Upper lobe of left lung (tissue), 6 donors: ENCODE results near the gene TFEC. TPM values are rescaled to one million over a fixed set of nuclear protein-coding genes. Genes with fewer than 3 reads are reported as not detected.
A peak's percentile ranks its signal among the peaks of the same experiment; 100 is the strongest.

Experiments
- ATAC-seq, 2 donors: fragments of 200-7000 bp; cut with Tn5 transposase; one replicate each; pipeline ENCODE4 v1.9.1; 2022; ENCODE audit warnings: mild to moderate bottlenecking in 2 of 2, moderate library complexity in 2 of 2; ENCODE audit not compliant: low FRiP score in 2 of 2
- DNase-seq, 2 donors: peaks; one replicate each; pipeline ENCODE4 v3.0.0-alpha.2; 2019 to 2020
- H3K27ac ChIP-seq, 4 donors: fragments of 200-600 bp; sonication (generic); one replicate each; pipeline ENCODE4 v1.5.1; 2016 to 2019
- H3K27me3 ChIP-seq, 4 donors: fragments of 200-600 bp; sonication (generic); one replicate each; pipeline ENCODE4 v1.5.1; 2017 to 2019
- H3K36me3 ChIP-seq, 4 donors: fragments of 200-600 bp; sonication (generic); one replicate each; pipeline ENCODE4 v1.5.1; 2016 to 2019
- H3K4me1 ChIP-seq, 4 donors: fragments of 200-600 bp; sonication (generic); one replicate each; pipeline ENCODE4 v1.5.1; 2018 to 2019
- H3K4me3 ChIP-seq, 4 donors: fragments of 200-600 bp; sonication (generic); one replicate each; pipeline ENCODE4 v1.5.1; 2017 to 2019; ENCODE audit warnings: mild to moderate bottlenecking in 2 of 4, moderate library complexity in 1 of 4
- H3K9me3 ChIP-seq, 4 donors: fragments of 200-600 bp; sonication (generic); one replicate each; pipeline ENCODE4 v1.5.1; 2018 to 2019
- EP300 ChIP-seq, 4 donors: sonication (generic); formaldehyde crosslinking; IDR thresholded peaks; one replicate each; pipeline ENCODE4 v1.5.1; 2017; ENCODE audit warnings: antibody characterized with exemption in 4 of 4, control low read depth in 2 of 4
- POLR2A ChIP-seq, 4 donors: fragments of 450-650 bp; IDR thresholded peaks; one replicate each; pipeline ENCODE4 v1.5.1; 2016 to 2017; ENCODE audit warnings: antibody characterized with exemption in 4 of 4, mild to moderate bottlenecking in 2 of 4
- POLR2AphosphoS5 ChIP-seq, 2 donors: sonication (generic); formaldehyde crosslinking; IDR thresholded peaks; one replicate each; pipeline ENCODE4 v1.5.1; 2017; ENCODE audit warnings: antibody characterized with exemption in 2 of 2
- WGBS, 2 donors: methylation state at CpG; one replicate each; pipeline ENCODE4 v1.1.5; 2017 to 2018; 5-methylcytosine and 5-hydroxymethylcytosine counted together
- total RNA-seq, 6 donors: library from RNA; depleted of rRNA in 4 of 6; stranded (reverse); fragments of >200 nt in 4 of 6; gene quantifications; one replicate each; pipeline versions ENCODE4 v1.1.0 to v1.2.1, GENCODE V29; 2016 to 2021
- TF ChIP-seq, protein P1 (sequence below), 6 experiments: fragments of 450-650 bp in 4 of 6; fragments of 200-600 bp in 2 of 6; sonication (generic) in 2 of 6; IDR thresholded peaks; one replicate each; pipeline ENCODE4 v1.5.1; 2016 to 2019; ENCODE audit warnings: antibody characterized with exemption in 6 of 6
- donor health status: DM: no; HTN: no; CAD: no; lungs with moderate emphysema.
- donor health status: DM: no; HTN: yes; CAD: no; lungs with severe emphysema.

TFEC gene
- total RNA-seq, 6 donors from 2014 or later: 15.4 to 29.4 (median 21.6) TPM

DNA sequence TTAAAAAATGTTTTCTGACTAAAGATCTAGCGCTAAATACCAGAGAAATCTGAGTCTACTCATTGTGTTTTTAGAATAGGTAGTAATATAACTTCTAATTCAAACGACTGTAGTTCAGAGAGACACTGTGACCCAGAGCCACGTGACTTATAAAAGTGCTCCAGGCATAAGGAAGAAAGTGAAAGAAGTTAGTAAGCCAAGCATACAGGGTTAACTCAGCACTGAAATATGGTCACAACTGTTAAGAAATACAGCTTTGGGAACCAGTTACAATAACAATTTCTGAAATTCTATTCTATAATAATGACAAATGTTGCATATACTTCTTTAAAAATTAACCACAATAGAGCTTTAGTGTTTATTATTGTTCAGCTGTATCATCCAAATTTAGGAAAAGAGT, 119.1 kb downstream of the TFEC start:
- Histone ChIP-seq H3K36me3 (no peaks in the 10 kb centered on the region), H3K4me3 (no peak overlapping the region), H3K4me1 (peaks cover 0 to 6% (median 4%) of the 10 kb centered on the region in 4 donors), H3K27ac (no peak overlapping the region), H3K9me3 (no peaks in the 10 kb centered on the region), H3K27me3 (no peaks in the 10 kb centered on the region)
- no peak for TF ChIP-seq POLR2AphosphoS5 (IDR thresholded peaks at IDR 0.05)
- TF ChIP-seq EP300 (IDR thresholded peaks at IDR 0.05): no peak
- no peak for TF ChIP-seq POLR2A (IDR thresholded peaks at IDR 0.05)
- TF ChIP-seq, protein P1, sequence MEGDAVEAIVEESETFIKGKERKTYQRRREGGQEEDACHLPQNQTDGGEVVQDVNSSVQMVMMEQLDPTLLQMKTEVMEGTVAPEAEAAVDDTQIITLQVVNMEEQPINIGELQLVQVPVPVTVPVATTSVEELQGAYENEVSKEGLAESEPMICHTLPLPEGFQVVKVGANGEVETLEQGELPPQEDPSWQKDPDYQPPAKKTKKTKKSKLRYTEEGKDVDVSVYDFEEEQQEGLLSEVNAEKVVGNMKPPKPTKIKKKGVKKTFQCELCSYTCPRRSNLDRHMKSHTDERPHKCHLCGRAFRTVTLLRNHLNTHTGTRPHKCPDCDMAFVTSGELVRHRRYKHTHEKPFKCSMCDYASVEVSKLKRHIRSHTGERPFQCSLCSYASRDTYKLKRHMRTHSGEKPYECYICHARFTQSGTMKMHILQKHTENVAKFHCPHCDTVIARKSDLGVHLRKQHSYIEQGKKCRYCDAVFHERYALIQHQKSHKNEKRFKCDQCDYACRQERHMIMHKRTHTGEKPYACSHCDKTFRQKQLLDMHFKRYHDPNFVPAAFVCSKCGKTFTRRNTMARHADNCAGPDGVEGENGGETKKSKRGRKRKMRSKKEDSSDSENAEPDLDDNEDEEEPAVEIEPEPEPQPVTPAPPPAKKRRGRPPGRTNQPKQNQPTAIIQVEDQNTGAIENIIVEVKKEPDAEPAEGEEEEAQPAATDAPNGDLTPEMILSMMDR (IDR thresholded peaks at IDR 0.05): no peak
- no peak for DNase-seq
- ATAC-seq: no peak
- 61 to 65% methylated on average over 3 of the region's 3 CpGs for WGBS, 2 donors

DNA sequence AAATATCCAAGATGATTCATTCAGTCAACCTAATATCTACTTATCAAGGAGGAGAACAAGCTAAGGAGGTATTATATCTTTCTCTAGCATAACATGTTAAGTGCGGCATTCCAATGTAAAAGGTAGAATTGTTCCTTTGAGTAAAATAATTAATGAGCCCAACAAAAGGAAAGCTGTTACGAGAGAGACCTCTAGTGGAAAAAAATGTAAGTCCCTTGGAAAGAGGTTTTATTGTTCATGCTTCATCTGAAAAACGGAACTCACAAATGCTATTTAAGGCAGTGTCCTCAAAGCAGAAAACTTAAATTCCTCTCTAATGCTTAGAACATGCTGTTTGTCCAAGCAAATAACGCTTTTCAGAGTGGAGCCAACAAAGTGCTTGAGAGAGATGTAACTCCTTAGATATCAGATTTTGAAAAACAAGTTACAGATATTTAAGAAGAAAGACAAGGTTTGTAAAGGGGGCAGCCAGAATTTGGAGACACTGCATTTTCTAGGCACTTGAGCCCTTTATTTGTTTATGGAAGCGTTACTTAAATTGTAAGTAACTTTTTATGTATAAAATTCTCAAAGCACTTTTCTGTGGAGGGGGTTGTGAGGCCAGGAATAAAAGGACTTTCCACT, 119.9 kb downstream of the TFEC start:
- Histone ChIP-seq H3K27me3 (no peaks in the 10 kb centered on the region), H3K9me3 (no peaks in the 10 kb centered on the region), H3K27ac (no peak overlapping the region), H3K4me3 (no peak overlapping the region), H3K4me1 (peaks cover 0 to 6% (median 4%) of the 10 kb centered on the region in 4 donors), H3K36me3 (no peaks in the 10 kb centered on the region)
- TF ChIP-seq POLR2AphosphoS5 (IDR thresholded peaks at IDR 0.05) (no peak), POLR2A (IDR thresholded peaks at IDR 0.05) (no peak), EP300 (IDR thresholded peaks at IDR 0.05) (no peak)
- TF ChIP-seq, protein P1 (IDR thresholded peaks at IDR 0.05): peak in 4 of 6 experiments; percentile 28 to 51 (median 42)
- 1 to 5% methylated on average over 5 of the region's 5 CpGs for WGBS, 2 donors
- peak in 1 of 2 donors; percentile 63 for ATAC-seq
- no peak for DNase-seq

- H3K36me3 ChIP-seq: no peaks in the 10 kb centered on the region
- H3K27me3 ChIP-seq: no peaks in the 10 kb centered on the region
- H3K4me1 ChIP-seq: peaks cover 0 to 6% (median 4%) of the 10 kb centered on the region in 4 donors
- H3K27ac ChIP-seq: no peak overlapping the region
- no peak for DNase-seq
- ATAC-seq: no peak
- no peak overlapping the region for H3K4me3 ChIP-seq
- WGBS, 2 donors: 61 to 77% methylated on average over 1 of the region's 1 CpG
- no peaks in the 10 kb centered on the region for H3K9me3 ChIP-seq
- TF ChIP-seq EP300 (IDR thresholded peaks at IDR 0.05) (no peak), POLR2AphosphoS5 (IDR thresholded peaks at IDR 0.05) (no peak), POLR2A (IDR thresholded peaks at IDR 0.05) (no peak)
- TF ChIP-seq, protein P1 (IDR thresholded peaks at IDR 0.05): no peak
Measured at GRCh38 chr7:115906731-115907130, 123.8 kb downstream of the TFEC start.

DNA sequence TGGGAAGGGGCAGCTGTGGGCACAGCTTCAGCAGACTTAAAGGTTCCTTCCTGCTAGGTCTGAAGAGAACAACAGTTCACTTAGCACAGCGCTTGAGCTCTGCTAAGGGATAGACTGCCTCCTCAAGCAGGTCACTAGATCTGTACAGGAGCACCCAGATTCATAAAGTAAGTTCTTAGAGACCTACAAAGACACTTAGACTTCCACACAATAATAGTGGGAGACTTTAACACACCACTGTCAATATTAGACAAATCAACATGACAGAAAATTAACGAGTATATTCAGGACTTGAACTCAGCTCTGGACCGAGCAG, 140.9 kb downstream of the TFEC start:
- Histone ChIP-seq H3K27ac (no peak overlapping the region), H3K4me1 (no peaks in the 10 kb centered on the region), H3K27me3 (no peaks in the 10 kb centered on the region), H3K36me3 (no peaks in the 10 kb centered on the region), H3K9me3 (no peaks in the 10 kb centered on the region), H3K4me3 (no peak overlapping the region)
- DNase-seq (no peak), ATAC-seq (no peak)
- TF ChIP-seq EP300 (IDR thresholded peaks at IDR 0.05): no peak
- TF ChIP-seq, protein P1 (IDR thresholded peaks at IDR 0.05): no peak
- no peak for TF ChIP-seq POLR2AphosphoS5 (IDR thresholded peaks at IDR 0.05)
- no peak for TF ChIP-seq POLR2A (IDR thresholded peaks at IDR 0.05)
- WGBS, 2 donors: 94 to 97% methylated on average over 3 of the region's 3 CpGs
